Spinal cord (tissue), 10 donors: ENCODE data around the gene KCNQ5. TPM values are rescaled to one million over a fixed set of nuclear protein-coding genes. Genes with fewer than 3 reads are reported as not detected.
"Not testable (repeated sequence)": the region's sequence is repeated elsewhere in the genome, so short reads cannot be mapped to it uniquely, and the experiment has no call there.

Experiments used
- DNase-seq, 6 donors: peaks; one replicate each; pipeline versions ENCODE4 v3.0.0 to v3.0.0-alpha.2; 2013 to 2015; ENCODE audit warnings: low spot score in 6 of 6, low read depth in 4 of 6
- H3K27ac ChIP-seq: one replicate; pipeline ENCODE4 v1.5.1; 2013; ENCODE audit warnings: low read depth, low read length, control low read depth
- H3K27me3 ChIP-seq: one replicate; pipeline ENCODE4 v1.6.1; 2013; ENCODE audit warnings: low read length; ENCODE audit not compliant: control insufficient read depth, insufficient read depth
- H3K36me3 ChIP-seq: one replicate; pipeline ENCODE4 v1.6.1; 2013; ENCODE audit warnings: low read length; ENCODE audit not compliant: control insufficient read depth, insufficient read depth
- H3K4me1 ChIP-seq: one replicate; pipeline ENCODE4 v1.6.1; 2013; ENCODE audit warnings: low read length; ENCODE audit not compliant: control insufficient read depth, insufficient read depth
- H3K4me3 ChIP-seq: one replicate; pipeline ENCODE4 v1.5.1; 2013; ENCODE audit warnings: low read depth, low read length, control low read depth
- H3K9me3 ChIP-seq: one replicate; pipeline ENCODE4 v1.6.1; 2013; ENCODE audit warnings: low read length; ENCODE audit not compliant: control insufficient read depth, insufficient read depth
- WGBS: methylation state at CpG from one replicate; pipeline ENCODE4 v1.1.5; 2013; ENCODE audit warnings: missing lambda C conversion rate; ENCODE audit not compliant: insufficient coverage; 5-methylcytosine and 5-hydroxymethylcytosine counted together
- polyA plus RNA-seq, 2 donors: library from polyadenylated mRNA; unstranded; fragments of 120-200 nt; gene quantifications; one replicate each; pipeline ENCODE4 v1.2.1, GENCODE V29; 2013; ENCODE audit not compliant: insufficient read length in 2 of 2
- total RNA-seq, 2 donors: library from RNA; depleted of rRNA in 1 of 2; stranded (reverse); fragments of 120-200 nt in 1 of 2; fragments of >200 nt in 1 of 2; gene quantifications; one replicate each; pipeline versions ENCODE4 v1.2.3 to v1.2.4, GENCODE V29; 2013 to 2014
- donor health status: healthy.

KCNQ5 gene
- total and polyA plus RNA-seq, 4 donors, result 2.4 to 9.2 (median 6.5) TPM

DNA sequence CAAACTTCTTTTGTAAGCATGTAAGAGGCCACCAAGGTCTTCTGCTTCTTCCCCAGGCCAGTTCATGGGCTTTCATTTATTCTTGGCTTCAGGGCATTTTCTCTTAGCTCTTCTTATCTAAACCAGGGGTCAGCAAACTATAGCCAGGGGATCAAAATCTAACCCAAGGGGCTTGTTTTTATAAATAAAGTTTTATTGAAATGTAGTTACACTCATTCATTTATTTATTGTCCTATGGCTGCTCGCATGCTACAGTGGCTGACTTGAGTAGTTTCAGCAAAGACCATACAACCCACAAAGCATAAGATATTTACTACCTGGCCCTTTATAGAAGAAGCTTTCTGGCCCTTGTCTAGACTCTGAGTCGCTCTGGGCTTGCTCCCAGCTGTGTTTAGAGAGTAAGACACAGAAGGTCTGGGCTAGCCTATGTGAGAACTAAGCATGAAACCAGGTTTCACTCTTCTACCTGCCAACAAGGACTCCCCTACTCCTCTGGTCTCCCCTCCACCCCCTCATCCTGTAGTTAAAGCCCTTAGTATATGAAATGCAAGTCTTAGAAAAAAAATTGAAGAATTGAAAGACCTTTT, 560.2 kb downstream of the KCNQ5 start:
- Histone ChIP-seq H3K9me3 (no peaks in the 10 kb centered on the region), H3K4me1 (no peaks in the 10 kb centered on the region), H3K36me3 (no peaks in the 10 kb centered on the region), H3K27me3 (no peaks in the 10 kb centered on the region), H3K4me3 (no peak overlapping the region), H3K27ac (no peak overlapping the region)
- DNase-seq, result no peak
- no CpG with 5 or more reads among the region's 2 CpGs for WGBS

DNA sequence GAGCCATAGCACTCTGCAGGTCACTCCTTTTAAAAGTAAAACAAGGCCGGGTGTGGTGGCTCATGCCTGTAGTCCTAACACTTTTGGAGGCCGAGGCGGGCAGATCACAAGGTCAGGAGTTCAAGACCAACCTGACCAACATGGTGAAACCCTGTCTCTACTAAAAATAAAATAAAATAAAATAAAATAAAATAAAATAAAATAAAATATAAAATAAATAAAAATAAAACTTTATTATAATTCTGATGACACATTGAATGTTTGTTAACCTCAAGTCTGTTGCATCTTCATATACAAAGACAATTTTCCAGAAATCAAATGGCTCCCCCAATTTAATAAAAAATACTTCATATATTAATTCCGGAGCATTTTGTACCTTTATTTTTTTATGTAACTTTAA, 571.4 kb downstream of the KCNQ5 start:
- not testable (repeated sequence) for H3K9me3 ChIP-seq, H3K4me3 ChIP-seq

DNA sequence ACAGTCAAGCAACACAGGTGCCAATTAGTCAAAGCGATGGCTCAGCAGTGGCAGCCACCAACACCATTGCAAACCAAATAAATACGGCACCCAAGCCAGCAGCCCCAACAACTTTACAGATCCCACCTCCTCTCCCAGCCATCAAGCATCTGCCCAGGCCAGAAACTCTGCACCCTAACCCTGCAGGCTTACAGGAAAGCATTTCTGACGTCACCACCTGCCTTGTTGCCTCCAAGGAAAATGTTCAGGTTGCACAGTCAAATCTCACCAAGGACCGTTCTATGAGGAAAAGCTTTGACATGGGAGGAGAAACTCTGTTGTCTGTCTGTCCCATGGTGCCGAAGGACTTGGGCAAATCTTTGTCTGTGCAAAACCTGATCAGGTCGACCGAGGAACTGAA, 572.9 kb downstream of the KCNQ5 start:
- Histone ChIP-seq H3K4me1 (no peaks in the 10 kb centered on the region), H3K36me3 (peaks cover 3% of the 10 kb centered on the region), H3K4me3 (no peak overlapping the region), H3K9me3 (no peaks in the 10 kb centered on the region), H3K27me3 (no peaks in the 10 kb centered on the region), H3K27ac (no peak overlapping the region)
- no peak for DNase-seq
- WGBS, result 94% methylated on average over 6 of the region's 7 CpGs

More for the DNA sequence above, 571.4 kb downstream of the KCNQ5 start:
- H3K36me3 ChIP-seq, DNase-seq, H3K27me3 ChIP-seq, H3K4me1 ChIP-seq, H3K27ac ChIP-seq: not testable (repeated sequence)
- WGBS, result 100% methylated on average over 1 of the region's 4 CpGs

DNA sequence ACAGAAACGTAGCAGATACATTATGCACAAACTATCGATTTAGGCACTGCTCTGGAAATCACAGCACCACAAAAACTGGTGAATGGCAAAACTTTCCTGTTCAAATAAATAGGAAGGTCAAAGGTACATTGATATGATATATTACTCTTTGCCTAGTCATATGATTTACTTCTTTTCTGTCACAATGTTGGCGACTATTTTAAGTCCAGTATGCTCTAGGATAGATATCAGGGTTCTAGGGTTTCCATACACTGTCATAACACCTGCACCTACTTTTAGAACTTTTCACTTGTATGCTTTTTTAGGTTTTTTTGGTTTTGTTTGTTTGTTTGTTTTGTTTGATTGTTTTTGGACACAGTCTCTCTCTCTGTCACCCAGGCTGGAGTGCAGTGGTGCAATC, 578.4 kb downstream of the KCNQ5 start:
- Histone ChIP-seq H3K27ac (no peak overlapping the region), H3K9me3 (no peaks in the 10 kb centered on the region), H3K36me3 (no peaks in the 10 kb centered on the region), H3K4me1 (no peaks in the 10 kb centered on the region), H3K27me3 (no peaks in the 10 kb centered on the region), H3K4me3 (no peak overlapping the region)
- no peak for DNase-seq
- WGBS, result no CpG with 5 or more reads among the region's 3 CpGs

DNA sequence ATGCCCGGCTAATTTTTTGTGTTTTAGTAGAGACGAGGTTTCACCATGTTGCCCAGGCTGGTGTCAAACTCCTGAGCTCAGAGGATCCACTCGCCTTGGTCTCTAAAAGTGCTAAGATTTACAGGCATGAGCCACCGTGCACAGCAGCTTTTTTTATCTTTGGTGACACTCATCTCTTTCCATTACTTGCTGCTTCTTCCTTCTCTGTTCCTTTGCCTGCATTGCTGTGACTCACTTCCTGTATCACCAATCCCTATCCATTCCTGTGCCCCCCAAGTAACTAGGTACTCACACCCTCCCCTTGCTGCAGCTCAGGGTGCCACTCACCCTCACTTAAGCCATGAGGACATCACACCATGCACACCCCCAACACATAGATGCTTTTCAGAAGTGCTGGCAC, 578.9 kb downstream of the KCNQ5 start:
- Histone ChIP-seq H3K27ac (no peak overlapping the region), H3K4me1 (no peaks in the 10 kb centered on the region), H3K9me3 (no peaks in the 10 kb centered on the region), H3K4me3 (no peak overlapping the region), H3K36me3 (no peaks in the 10 kb centered on the region), H3K27me3 (no peaks in the 10 kb centered on the region)
- 81% methylated on average over 3 of the region's 4 CpGs for WGBS
- DNase-seq, result no peak

DNA sequence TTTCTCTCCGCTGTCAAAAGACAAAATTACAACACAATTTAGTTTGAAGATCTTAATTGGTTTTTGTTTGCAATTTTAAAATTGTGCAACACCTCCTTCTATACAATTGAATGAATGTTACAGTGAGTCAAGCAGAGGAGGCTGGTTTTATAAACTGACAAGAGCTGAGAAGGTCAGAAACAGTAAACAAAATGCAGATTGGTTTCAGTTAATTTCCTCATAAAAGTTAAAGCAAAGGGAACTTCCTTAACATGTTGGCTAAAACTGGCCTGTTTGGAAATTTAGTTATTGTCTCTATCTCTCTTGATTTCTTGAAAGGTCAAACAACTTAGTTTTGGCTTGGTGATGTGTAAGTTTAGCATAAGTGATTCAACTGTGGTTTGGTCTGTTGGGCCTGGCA, 581.2 kb downstream of the KCNQ5 start:
- H3K27me3 ChIP-seq, result no peaks in the 10 kb centered on the region
- H3K4me1 ChIP-seq, result no peaks in the 10 kb centered on the region
- H3K4me3 ChIP-seq, result no peak overlapping the region
- H3K9me3 ChIP-seq, result no peaks in the 10 kb centered on the region
- no peak for DNase-seq
- WGBS, result no CpG with 5 or more reads among the region's 1 CpG
- H3K27ac ChIP-seq, result no peak overlapping the region
- H3K36me3 ChIP-seq, result no peaks in the 10 kb centered on the region

DNA sequence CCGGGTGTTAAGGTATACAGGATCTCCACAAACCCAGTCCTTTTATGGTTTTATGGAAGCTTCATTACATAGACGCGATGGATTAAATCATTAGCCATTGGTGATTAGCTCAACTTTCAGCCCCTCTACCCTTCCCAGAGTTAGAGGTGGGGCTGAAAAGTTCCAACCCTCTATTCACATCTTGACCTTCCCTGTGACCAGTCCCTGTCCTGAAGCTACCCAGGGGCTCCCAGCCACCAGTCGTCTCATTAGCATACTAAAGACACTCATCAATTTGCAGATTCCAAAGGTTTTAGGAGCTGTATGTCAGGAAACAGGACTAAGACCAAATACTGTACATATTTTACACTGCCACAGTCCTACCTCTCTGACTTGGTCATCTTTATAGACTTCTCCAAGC, 582.4 kb downstream of the KCNQ5 start:
- Histone ChIP-seq H3K4me1 (no peaks in the 10 kb centered on the region), H3K36me3 (no peaks in the 10 kb centered on the region)

DNA sequence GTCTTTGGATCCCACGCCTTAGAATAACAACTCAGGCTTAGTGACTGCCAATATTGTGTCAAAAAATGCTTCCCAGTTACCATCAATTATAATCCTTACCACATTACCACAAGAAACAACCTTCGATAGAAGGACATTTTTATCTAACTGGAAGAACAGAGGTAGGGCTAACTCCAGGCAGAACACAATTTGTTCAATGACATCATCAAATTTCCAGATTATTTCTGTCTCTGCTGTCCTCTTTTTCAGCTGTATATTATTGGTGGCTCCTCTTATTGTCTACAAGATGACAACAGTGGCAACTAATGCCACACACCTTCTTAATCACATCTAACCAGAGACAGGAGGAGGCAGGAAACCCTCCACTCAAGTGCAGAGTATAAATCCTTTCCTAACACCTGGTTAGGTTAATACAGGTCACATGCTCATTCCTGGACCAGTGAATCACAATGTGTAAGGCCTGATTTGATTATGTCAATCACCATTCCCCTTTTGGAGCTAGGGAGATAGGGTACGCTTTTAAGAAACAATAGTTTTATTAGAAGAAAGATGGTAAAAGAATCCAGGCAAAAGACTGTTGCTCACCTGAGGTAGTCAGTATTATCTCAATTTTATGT, 585.5 kb downstream of the KCNQ5 start:
- H3K36me3 ChIP-seq, result no peaks in the 10 kb centered on the region
- no peaks in the 10 kb centered on the region for H3K9me3 ChIP-seq
- DNase-seq, result no peak
- 86% methylated on average over 1 of the region's 3 CpGs for WGBS
- no peak overlapping the region for H3K27ac ChIP-seq
- no peak overlapping the region for H3K4me3 ChIP-seq
- H3K27me3 ChIP-seq, result no peaks in the 10 kb centered on the region
- no peaks in the 10 kb centered on the region for H3K4me1 ChIP-seq

More for the DNA sequence above, 582.4 kb downstream of the KCNQ5 start:
- Histone ChIP-seq H3K4me3 (no peak overlapping the region), H3K27ac (no peak overlapping the region), H3K27me3 (no peaks in the 10 kb centered on the region), H3K9me3 (no peaks in the 10 kb centered on the region)
- 43% methylated on average over 1 of the region's 4 CpGs for WGBS
- DNase-seq, result no peak

DNA sequence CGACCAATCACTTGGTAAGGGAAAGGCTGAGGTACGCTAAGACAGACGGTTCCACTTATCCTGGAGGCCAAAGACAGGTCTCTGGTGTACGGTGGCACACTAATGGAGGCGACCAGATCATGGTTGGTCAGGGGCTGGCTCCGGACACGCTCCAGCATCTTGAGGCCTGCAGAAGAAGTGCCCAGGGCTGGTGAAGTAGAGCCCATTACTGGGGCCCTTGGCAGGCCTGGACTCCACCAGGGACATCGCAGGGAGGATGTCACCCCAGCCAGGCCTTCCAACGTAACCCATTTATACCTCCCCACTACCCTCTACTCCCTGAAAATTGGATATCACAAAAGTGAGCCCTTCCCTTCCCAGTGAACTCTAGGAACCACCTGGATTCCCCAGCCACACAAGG, 587.3 kb downstream of the KCNQ5 start:
- Histone ChIP-seq H3K36me3 (no peaks in the 10 kb centered on the region), H3K27me3 (no peaks in the 10 kb centered on the region), H3K27ac (no peak overlapping the region), H3K4me3 (no peak overlapping the region), H3K9me3 (no peaks in the 10 kb centered on the region), H3K4me1 (no peaks in the 10 kb centered on the region)
- WGBS, result 89% methylated on average over 9 of the region's 9 CpGs
- no peak for DNase-seq

DNA sequence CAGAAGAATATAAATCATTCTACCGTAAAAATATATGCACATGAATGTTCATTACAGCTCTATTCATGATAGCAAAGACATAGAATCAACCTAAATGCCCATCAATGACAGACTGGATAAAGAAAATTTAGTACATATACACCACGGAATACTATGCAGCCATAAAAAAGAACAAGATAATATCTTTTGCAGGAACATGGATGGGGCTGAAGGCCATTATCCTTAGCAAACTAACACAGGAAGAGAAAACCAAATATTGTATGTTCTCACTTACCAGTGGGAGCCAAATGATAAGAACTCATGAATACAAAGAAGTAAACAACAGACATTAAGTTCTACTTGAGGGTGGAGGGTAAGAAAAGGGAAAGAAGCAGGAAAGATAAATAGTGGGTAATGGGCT, 595.0 kb downstream of the KCNQ5 start:
- Histone ChIP-seq H3K36me3 (no peaks in the 10 kb centered on the region), H3K27ac (no peak overlapping the region), H3K4me1 (no peaks in the 10 kb centered on the region), H3K4me3 (no peak overlapping the region), H3K9me3 (no peaks in the 10 kb centered on the region), H3K27me3 (no peaks in the 10 kb centered on the region)
- no peak for DNase-seq
- WGBS, result no CpG with 5 or more reads among the region's 2 CpGs
